ENCODE measurements around the gene TMEFF2.
"Not testable (repeated sequence)": the region's sequence is repeated elsewhere in the genome, so short reads cannot be mapped to it uniquely, and the experiment has no call there.

Gene TMEFF2

DNA sequence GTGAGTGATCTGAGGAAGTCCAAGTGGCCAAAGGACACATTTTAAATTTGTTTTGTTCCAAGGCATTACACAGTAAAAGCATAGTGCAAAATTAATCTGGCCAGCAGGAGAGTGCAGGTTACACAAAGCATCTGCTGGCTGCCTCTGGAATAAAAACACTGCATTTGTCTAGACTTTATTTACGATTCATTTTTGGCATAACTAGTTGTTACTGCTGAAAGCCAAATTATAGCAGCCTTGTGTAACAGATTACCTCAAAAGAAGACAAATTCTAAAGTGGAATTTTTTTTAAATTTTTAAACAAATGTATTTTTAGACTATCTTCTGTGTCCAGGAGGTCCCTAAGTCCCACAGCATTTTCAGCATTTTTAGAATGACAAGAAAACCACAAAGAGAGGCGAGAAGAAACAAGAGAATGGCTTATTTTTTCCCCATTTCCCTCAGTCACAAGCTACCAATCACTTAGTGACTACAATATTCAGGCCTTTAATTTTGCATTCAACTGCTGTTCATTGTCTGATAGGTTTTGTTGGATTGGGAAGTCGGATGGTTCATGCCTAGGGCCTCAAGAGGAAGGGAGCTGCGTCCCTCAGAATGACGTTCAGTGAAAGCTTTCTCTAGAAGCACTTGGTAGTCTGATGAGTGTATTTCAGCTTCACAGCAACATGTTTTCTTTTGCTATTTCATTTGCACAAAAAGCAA, 46.0 kb downstream of the TMEFF2 start:
- Histone ChIP-seq H3K27ac (ENCODE audit: low read length) (no peak overlapping the region), H3K36me3 (ENCODE audit: insufficient read depth, low read depth, low read length) (no peaks in the 10 kb centered on the region), H3K9me3 (ENCODE audit: insufficient read depth, low read depth, low read length) (no peaks in the 10 kb centered on the region), H3K4me3 (ENCODE audit: low read length) (no peak overlapping the region), H3K4me1 (ENCODE audit: insufficient read depth, low read length) (no peaks in the 10 kb centered on the region; the same call in 1 of the 2 replicates), H3K9ac (ENCODE audit: low read depth, low read length) (no peak overlapping the region), H3K27me3 (ENCODE audit: insufficient read depth, low read length) (no peaks in the 10 kb centered on the region)

DNA sequence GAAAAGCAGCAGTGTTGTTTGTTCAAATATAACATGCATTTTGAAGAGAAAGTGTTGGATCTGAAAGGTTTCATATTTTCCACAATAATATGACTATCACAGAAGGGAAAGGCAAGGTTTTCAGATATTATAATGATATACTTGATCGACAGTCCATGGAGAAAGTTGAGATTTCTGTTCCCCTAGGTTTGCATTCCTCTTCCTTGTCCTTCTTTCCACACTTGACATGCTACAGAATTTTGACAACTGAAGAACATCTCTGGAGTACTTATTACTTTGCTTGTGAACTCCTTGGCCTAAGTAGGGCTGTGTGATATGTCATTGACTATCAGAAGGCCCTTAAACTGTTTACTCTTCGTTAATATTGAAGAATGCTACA, 46.5 kb downstream of the TMEFF2 start:
- H3K27me3 ChIP-seq (ENCODE audit: insufficient read depth, low read length), result no peaks in the 10 kb centered on the region

DNA sequence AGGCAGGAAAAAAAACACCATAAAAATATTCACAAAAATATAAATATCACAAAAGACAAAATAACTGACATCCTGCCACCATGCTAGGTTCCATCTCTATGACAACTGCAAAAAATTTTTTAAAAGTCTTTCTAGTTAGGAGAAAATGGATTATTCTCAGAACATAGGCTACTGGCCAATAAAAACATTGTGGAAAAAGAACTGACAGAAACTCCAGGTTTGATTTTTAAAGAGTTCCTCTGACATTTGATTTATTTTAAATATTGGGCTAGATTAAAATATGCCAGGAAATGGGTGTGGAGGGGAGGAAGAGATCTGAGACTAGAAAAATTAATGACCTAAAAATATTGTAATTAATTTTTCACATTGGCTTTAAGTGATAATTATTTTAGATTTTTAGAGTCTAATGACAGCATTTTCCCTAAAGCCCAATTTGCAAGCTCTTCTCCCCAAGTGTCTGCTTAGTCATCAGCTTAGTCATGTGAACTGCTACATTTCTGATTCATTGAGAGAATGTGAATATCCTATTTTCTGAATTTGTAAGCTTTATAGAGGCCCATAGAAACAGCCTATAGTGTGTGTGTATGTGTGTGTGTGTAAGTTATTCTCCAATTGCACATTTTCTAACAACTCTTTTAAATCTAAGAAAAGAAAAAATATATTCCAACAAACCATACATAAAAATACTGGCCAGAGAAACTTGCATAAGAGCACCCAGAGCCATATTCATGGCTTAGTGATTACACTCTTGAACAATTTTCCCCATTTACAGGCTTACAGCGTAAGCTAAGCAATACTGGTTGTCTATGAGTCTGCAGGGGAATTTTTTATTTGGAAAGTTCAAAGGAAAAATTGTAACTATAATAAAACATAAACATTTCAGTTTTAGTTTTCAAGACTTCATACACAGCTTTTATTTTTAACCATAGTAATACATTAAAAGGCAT, 48.4 kb downstream of the TMEFF2 start:
- no peaks in the 10 kb centered on the region for H3K36me3 ChIP-seq (ENCODE audit: insufficient read depth, low read depth, low read length)
- no peaks in the 10 kb centered on the region for H3K27me3 ChIP-seq (ENCODE audit: insufficient read depth, low read length)
- no peaks in the 10 kb centered on the region; the same call in 1 of the 2 replicates for H3K4me1 ChIP-seq (ENCODE audit: insufficient read depth, low read length)
- H3K27ac ChIP-seq (ENCODE audit: low read length), result no peak overlapping the region
- no peaks in the 10 kb centered on the region for H3K9me3 ChIP-seq (ENCODE audit: insufficient read depth, low read depth, low read length)
- no peak overlapping the region for H3K9ac ChIP-seq (ENCODE audit: low read depth, low read length)
- no peak overlapping the region for H3K4me3 ChIP-seq (ENCODE audit: low read length)

More for the DNA sequence above, 46.5 kb downstream of the TMEFF2 start:
- H3K36me3 ChIP-seq (ENCODE audit: insufficient read depth, low read depth, low read length), result no peaks in the 10 kb centered on the region
- H3K9ac ChIP-seq (ENCODE audit: low read depth, low read length), result no peak overlapping the region
- no peak overlapping the region for H3K4me3 ChIP-seq (ENCODE audit: low read length)
- no peak overlapping the region for H3K27ac ChIP-seq (ENCODE audit: low read length)
- H3K4me1 ChIP-seq (ENCODE audit: insufficient read depth, low read length), result no peaks in the 10 kb centered on the region; the same call in 1 of the 2 replicates
- H3K9me3 ChIP-seq (ENCODE audit: insufficient read depth, low read depth, low read length), result no peaks in the 10 kb centered on the region

DNA sequence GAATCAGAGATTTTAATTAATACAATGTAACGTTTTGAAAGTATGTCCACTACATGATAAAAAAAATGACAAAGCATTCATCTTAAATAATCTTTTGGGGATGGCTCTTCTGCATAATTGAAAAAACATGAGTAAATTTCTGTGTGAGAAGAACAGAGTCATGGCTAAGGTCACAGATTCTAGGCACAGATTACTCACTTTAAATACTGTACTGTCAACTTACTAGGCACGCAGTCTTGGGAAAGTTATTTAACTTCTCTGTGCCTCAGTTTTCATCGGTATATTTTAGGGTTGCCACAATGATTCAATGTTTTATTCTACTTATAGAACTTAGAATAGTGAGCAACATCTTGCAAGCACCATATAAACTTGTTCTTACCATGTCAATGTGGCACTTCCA, 49.2 kb downstream of the TMEFF2 start:
- H3K36me3 ChIP-seq (ENCODE audit: insufficient read depth, low read depth, low read length), result no peaks in the 10 kb centered on the region
- no peak overlapping the region for H3K9ac ChIP-seq (ENCODE audit: low read depth, low read length)
- no peaks in the 10 kb centered on the region for H3K9me3 ChIP-seq (ENCODE audit: insufficient read depth, low read depth, low read length)
- no peaks in the 10 kb centered on the region for H3K27me3 ChIP-seq (ENCODE audit: insufficient read depth, low read length)
- no peak overlapping the region for H3K4me3 ChIP-seq (ENCODE audit: low read length)
- no peaks in the 10 kb centered on the region; the same call in 1 of the 2 replicates for H3K4me1 ChIP-seq (ENCODE audit: insufficient read depth, low read length)
- no peak overlapping the region for H3K27ac ChIP-seq (ENCODE audit: low read length)

DNA sequence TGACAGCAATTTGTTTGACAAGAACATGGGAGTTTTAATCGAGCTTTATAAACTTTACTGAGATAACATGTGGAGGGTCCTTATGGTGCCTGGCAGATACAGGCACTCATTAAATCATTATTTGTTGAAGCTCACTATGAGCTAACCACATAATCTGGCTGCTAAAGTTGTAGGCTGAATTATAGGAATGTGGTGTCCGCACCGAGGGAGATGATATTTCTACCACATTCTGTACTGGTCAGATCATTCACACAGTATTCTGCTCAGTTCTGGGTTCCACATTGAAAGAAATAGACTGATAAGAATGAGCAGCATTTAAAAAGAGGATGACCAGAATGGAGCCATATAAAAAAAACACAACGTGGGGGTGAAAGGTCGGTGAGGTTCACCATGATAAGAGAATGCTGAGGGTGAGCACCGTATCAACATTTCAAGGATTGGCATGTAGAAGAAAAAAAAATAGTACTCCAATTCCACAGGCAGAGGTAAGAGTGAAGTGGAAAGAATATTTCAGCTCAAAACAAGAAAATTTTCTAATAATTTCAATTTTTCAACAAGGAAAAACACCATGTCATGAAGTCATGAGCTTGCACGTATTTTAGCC, 54.4 kb downstream of the TMEFF2 start:
- H3K9ac ChIP-seq (ENCODE audit: low read depth, low read length), result no peak overlapping the region
- no peaks in the 10 kb centered on the region for H3K36me3 ChIP-seq (ENCODE audit: insufficient read depth, low read depth, low read length)
- no peaks in the 10 kb centered on the region for H3K4me1 ChIP-seq (ENCODE audit: insufficient read depth, low read length)
- no peaks in the 10 kb centered on the region for H3K27me3 ChIP-seq (ENCODE audit: insufficient read depth, low read length)
- H3K9me3 ChIP-seq (ENCODE audit: insufficient read depth, low read depth, low read length), result no peaks in the 10 kb centered on the region
- no peak overlapping the region for H3K4me3 ChIP-seq (ENCODE audit: low read length)
- no peak overlapping the region for H3K27ac ChIP-seq (ENCODE audit: low read length)

DNA sequence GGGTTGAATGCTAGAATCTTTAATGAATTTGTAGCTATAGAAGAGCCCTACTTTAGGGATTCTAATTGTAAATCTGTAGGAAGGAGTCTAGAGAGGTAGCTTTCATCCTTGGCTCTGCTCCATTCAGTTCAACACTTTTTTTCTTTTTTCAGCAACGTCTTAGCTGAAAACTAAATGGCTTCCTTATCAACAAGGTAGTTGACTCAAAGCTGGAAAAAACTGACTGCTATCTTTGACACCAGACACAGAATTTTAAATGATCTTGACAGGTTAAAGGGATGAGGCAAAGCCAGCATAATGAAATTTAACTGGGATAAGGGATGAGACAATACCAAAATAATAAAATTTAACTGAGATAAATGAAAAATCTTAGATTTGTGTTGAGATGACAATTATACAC, 54.9 kb downstream of the TMEFF2 start:
- Histone ChIP-seq H3K9me3 (ENCODE audit: insufficient read depth, low read depth, low read length) (no peaks in the 10 kb centered on the region), H3K9ac (ENCODE audit: low read depth, low read length) (no peak overlapping the region), H3K4me3 (ENCODE audit: low read length) (no peak overlapping the region), H3K36me3 (ENCODE audit: insufficient read depth, low read depth, low read length) (no peaks in the 10 kb centered on the region), H3K27ac (ENCODE audit: low read length) (no peak overlapping the region), H3K4me1 (ENCODE audit: insufficient read depth, low read length) (no peaks in the 10 kb centered on the region), H3K27me3 (ENCODE audit: insufficient read depth, low read length) (no peaks in the 10 kb centered on the region)

DNA sequence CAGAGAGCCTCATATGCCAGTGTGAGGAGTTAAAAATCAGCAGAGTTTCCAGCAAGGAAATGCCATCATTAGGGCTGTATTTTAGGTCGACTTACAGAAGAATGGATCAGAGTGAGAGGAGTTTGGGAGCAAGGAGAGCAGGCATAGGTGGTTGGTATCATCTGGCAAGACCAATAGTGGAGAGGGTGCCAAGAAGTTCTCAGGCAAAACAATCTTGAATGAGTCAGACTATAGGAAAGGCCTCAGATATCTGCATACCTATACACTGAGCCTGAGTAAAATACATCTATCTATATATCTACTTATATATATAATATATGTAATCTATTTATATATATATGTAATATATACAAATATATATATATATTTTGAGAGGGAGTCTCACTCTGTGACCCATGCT, 57.3 kb downstream of the TMEFF2 start:
- Histone ChIP-seq H3K27me3 (ENCODE audit: insufficient read depth, low read length) (no peaks in the 10 kb centered on the region), H3K4me1 (ENCODE audit: insufficient read depth, low read length) (no peaks in the 10 kb centered on the region), H3K27ac (ENCODE audit: low read length) (no peak overlapping the region), H3K36me3 (ENCODE audit: insufficient read depth, low read depth, low read length) (no peaks in the 10 kb centered on the region), H3K9me3 (ENCODE audit: insufficient read depth, low read depth, low read length) (no peaks in the 10 kb centered on the region), H3K4me3 (ENCODE audit: low read length) (no peak overlapping the region), H3K9ac (ENCODE audit: low read depth, low read length) (no peak overlapping the region)

DNA sequence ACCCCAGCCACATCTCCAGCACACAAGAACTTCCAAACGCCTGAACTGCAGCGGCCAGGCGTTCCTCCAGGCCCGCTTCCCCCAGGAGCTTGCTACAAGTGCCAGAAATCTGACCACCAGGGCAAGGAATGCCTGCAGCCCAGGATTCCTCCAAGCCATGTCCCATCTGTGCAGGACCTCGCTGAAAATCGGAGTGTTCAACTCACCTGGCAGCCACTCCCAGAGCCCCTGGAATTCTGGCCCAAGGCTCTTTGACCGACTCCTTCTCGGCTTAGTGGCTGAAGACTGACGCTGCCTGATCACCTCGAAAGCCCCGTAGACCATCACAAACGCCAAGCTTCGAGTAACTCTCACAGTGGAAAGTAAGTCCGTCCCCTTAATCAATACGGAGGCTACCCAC, 62.1 kb downstream of the TMEFF2 start:
- not testable (repeated sequence) for H3K4me3 ChIP-seq (ENCODE audit: low read length); H3K9me3 ChIP-seq (ENCODE audit: insufficient read depth, low read depth, low read length); H3K36me3 ChIP-seq (ENCODE audit: insufficient read depth, low read depth, low read length)

DNA sequence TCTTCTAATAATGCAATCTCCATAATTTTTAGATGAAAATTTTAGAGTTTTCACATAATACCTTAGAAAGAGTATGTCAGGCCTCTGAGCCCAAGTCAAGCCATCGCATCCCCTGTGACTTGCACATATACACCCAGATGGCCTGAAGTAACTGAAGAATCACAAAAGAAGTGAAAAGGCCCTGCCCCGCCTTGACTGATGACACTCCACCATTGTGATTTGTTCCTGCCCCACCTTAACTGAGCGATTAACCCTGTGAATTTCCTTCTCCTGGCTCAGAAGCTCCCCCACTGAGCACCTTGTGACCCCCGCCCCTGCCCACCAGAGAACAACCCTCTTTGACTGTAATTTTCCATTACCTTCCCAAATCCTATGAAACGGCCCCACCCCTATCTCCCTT, 64.4 kb downstream of the TMEFF2 start:
- H3K27me3 ChIP-seq (ENCODE audit: insufficient read depth, low read length); H3K27ac ChIP-seq (ENCODE audit: low read length); H3K36me3 ChIP-seq (ENCODE audit: insufficient read depth, low read depth, low read length); H3K9ac ChIP-seq (ENCODE audit: low read depth, low read length); H3K9me3 ChIP-seq (ENCODE audit: insufficient read depth, low read depth, low read length); H3K4me3 ChIP-seq (ENCODE audit: low read length): not testable (repeated sequence)
- peaks cover 11% of the 10 kb centered on the region for H3K4me1 ChIP-seq (ENCODE audit: insufficient read depth, low read length)

More for the DNA sequence above, 62.1 kb downstream of the TMEFF2 start:
- H3K27me3 ChIP-seq (ENCODE audit: insufficient read depth, low read length); H3K27ac ChIP-seq (ENCODE audit: low read length); H3K9ac ChIP-seq (ENCODE audit: low read depth, low read length): not testable (repeated sequence)
- peaks cover 11% of the 10 kb centered on the region for H3K4me1 ChIP-seq (ENCODE audit: insufficient read depth, low read length)

DNA sequence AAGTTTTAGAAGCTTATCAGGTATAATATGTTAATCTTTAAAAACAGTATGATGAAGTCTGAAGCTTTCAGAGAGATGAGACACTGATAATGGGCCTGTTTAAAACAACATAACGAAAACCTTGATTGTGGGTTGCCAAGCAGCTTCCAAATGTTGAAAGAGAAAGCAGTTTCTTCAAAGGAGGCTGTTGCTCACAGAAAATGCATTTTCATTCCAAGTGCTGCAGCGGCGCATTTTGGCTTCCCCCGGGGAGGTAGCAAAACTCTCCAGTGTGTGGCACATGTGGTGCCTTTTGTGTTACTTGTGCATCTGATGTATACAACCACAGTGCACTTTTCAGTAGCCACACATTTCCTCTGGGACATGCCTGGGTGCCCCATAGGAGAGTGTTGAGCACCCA, 66.1 kb downstream of the TMEFF2 start:
- H3K4me1 ChIP-seq (ENCODE audit: insufficient read depth, low read length), result peaks cover 11% of the 10 kb centered on the region
- no peaks in the 10 kb centered on the region for H3K27me3 ChIP-seq (ENCODE audit: insufficient read depth, low read length)
- H3K9ac ChIP-seq (ENCODE audit: low read depth, low read length), result no peak overlapping the region
- no peaks in the 10 kb centered on the region for H3K36me3 ChIP-seq (ENCODE audit: insufficient read depth, low read depth, low read length)
- H3K27ac ChIP-seq (ENCODE audit: low read length), result no peak overlapping the region
- H3K4me3 ChIP-seq (ENCODE audit: low read length), result no peak overlapping the region
- no peaks in the 10 kb centered on the region for H3K9me3 ChIP-seq (ENCODE audit: insufficient read depth, low read depth, low read length)

DNA sequence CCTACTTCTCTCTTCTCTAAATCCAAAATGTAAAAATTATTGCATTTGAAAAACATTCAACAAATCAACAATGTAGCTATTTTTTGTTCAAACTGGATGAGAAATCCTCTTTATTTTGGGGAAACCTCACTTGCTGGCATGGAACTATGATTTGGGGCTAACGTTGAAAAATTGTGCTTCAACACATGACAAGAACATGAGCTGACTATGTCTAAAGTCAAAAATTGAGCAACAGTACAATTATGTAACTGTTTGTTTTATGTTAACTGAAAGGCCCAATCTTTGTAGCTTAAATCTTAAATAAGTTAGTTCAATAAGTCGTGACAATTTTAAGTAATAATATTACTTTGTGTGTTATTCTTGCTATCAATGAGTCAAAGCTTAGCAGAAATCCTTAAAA, 67.3 kb downstream of the TMEFF2 start:
- H3K27ac ChIP-seq (ENCODE audit: low read length), result no peak overlapping the region
- H3K4me3 ChIP-seq (ENCODE audit: low read length), result no peak overlapping the region
- H3K9me3 ChIP-seq (ENCODE audit: insufficient read depth, low read depth, low read length), result no peaks in the 10 kb centered on the region
- H3K27me3 ChIP-seq (ENCODE audit: insufficient read depth, low read length), result no peaks in the 10 kb centered on the region
- no peak overlapping the region for H3K9ac ChIP-seq (ENCODE audit: low read depth, low read length)
- no peaks in the 10 kb centered on the region for H3K36me3 ChIP-seq (ENCODE audit: insufficient read depth, low read depth, low read length)
- peaks cover 11% of the 10 kb centered on the region for H3K4me1 ChIP-seq (ENCODE audit: insufficient read depth, low read length)

Data from iPS-20b (cell line).